Stomach (tissue), 9 donors: ENCODE data around the gene WHRN. TPM values are rescaled to one million over a fixed set of nuclear protein-coding genes. Genes with fewer than 3 reads are reported as not detected.

Experiments used
- DNase-seq, 2 donors: peaks; one replicate each; pipeline versions ENCODE4 v3.0.0 to v3.0.0-alpha.2; 2013 to 2019
- H3K27ac ChIP-seq, 5 donors: fragments of 200-600 bp in 4 of 5; sonication (generic) in 4 of 5; one replicate each; pipeline ENCODE4 v1.5.1; 2013 to 2019; ENCODE audit warnings: mild to moderate bottlenecking in 1 of 5, moderate library complexity in 1 of 5
- H3K27me3 ChIP-seq, 3 donors: fragments of 200-600 bp; sonication (generic); one replicate each; pipeline ENCODE4 v1.5.1; 2017 to 2019; ENCODE audit warnings: mixed run types in 1 of 3
- H3K36me3 ChIP-seq, 4 donors: fragments of 200-600 bp; sonication (generic); 1 replicate in 3 of 4; 2 replicates in 1 of 4; pipeline ENCODE4 v1.5.1; 2016 to 2019
- H3K4me1 ChIP-seq, 4 donors: fragments of 200-600 bp; sonication (generic); one replicate each; pipeline ENCODE4 v1.5.1; 2016 to 2019
- H3K4me3 ChIP-seq, 4 donors: fragments of 200-600 bp; sonication (generic) in 3 of 4; one replicate each; pipeline ENCODE4 v1.5.1; 2016 to 2019; ENCODE audit warnings: mild to moderate bottlenecking in 1 of 4
- H3K9me3 ChIP-seq, 4 donors: fragments of 200-600 bp; sonication (generic); one replicate each; pipeline ENCODE4 v1.5.1; 2016 to 2019
- CTCF ChIP-seq, 7 experiments: fragments of 450-650 bp in 4 of 7; fragments of 200-600 bp in 3 of 7; sonication (generic) in 3 of 7; IDR thresholded peaks; one replicate each; pipeline ENCODE4 v1.5.1; 2016 to 2019; ENCODE audit warnings: antibody characterized with exemption in 7 of 7, control low read depth in 2 of 7, mild to moderate bottlenecking in 1 of 7
- EP300 ChIP-seq: sonication (generic); formaldehyde crosslinking; IDR thresholded peaks from one replicate; pipeline ENCODE4 v1.6.1; 2017; ENCODE audit warnings: antibody characterized with exemption
- POLR2A ChIP-seq, 4 donors: fragments of 450-650 bp; IDR thresholded peaks; one replicate each; pipeline ENCODE4 v1.6.1; 2016; ENCODE audit warnings: antibody characterized with exemption in 4 of 4, control low read depth in 2 of 4, mild to moderate bottlenecking in 1 of 4, moderate library complexity in 1 of 4
- POLR2AphosphoS5 ChIP-seq, 3 donors: sonication (generic); formaldehyde crosslinking; IDR thresholded peaks; one replicate each; pipeline ENCODE4 v1.6.1; 2016; ENCODE audit warnings: antibody characterized with exemption in 3 of 3
- WGBS, 5 donors: extraction: QIAGEN DNeasy Blood & Tissue Kit in 3 of 5; methylation state at CpG; one replicate each; pipeline versions ENCODE4 v1.1.5 to v1.1.7; 2013 to 2018; 5-methylcytosine and 5-hydroxymethylcytosine counted together
- intact Hi-C: fragments of 100-400 bp; cut with DNase I; formaldehyde crosslinking; loops from one replicate; pipeline ENCODE4 v1.15.1; 2023; ENCODE audit warnings: low total_unique reads
- polyA plus RNA-seq, 3 donors: library from polyadenylated mRNA; stranded (reverse); fragments of 200-250 nt; gene quantifications; one replicate each; pipeline ENCODE4 v1.2.3, GENCODE V29; 2013
- total RNA-seq, 5 donors: library from RNA; depleted of rRNA; stranded (reverse); fragments of >200 nt; gene quantifications; one replicate each; pipeline versions ENCODE4 v1.1.0 to v1.2.3, GENCODE V29; 2014 to 2016
- donor health status: healthy with polysubstance abuse.
- donor health status: Bipolar disorder and iron deficiency.
- donor health status: healthy.

WHRN gene
- total and polyA plus RNA-seq, 8 donors, result 2.3 to 70.1 (median 4.8) TPM

DNA sequence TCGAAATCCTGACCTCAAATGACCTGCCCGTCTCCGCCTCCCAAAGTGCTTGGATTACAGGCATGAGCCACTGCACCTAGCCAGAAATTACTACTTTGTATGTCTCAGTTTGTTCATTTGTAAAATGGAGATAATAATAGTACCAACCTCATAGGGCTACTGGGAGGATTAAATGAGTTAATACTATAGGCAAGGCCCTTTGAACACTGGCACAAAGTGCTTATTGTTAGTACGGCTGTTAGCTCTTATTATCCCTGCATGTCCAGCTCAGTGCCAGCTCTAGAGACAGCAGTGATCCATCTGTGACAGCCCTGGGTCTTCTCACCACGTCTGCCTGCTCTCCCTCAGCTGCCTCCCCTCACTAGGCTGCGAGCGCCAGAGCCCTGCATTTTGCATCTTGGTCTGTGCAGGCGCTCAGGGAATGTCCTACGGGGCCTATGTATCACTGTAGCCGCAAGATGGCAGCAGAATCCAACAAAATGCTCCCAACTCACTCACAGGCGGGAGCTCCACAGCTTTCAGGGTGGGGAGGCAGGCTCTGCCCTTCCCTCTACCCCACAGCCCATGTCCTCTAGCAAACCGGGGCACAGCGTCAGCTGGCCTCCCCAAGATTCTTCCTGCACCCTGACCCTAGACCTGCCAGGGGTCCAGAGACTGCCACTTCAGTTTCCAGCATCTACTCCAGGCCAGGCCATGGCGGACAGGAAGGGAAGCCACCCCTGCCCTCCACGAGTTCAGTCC, 99.8 kb downstream of the WHRN start:
- H3K4me1 ChIP-seq, result peaks cover 0 to 8% (median 3%) of the 10 kb centered on the region in 4 donors
- TF ChIP-seq POLR2A (IDR thresholded peaks at IDR 0.05) (no peak), CTCF (IDR thresholded peaks at IDR 0.05) (peak in 5 of 7 experiments; percentile 55 to 80 (median 75)), EP300 (no peak), POLR2AphosphoS5 (IDR thresholded peaks at IDR 0.05) (peak in 1 of 3 donors; percentile 36)
- H3K27me3 ChIP-seq, result no peaks in the 10 kb centered on the region
- intact Hi-C loops, result loop anchor here (5.0 kb wide), 1 partner anchor 247 kb away; no protein-coding TSS in a partner anchor
- DNase-seq, result peak; percentile 81 to 94
- no peak overlapping the region for H3K27ac ChIP-seq
- WGBS, 5 donors, result 24 to 31% (median 24%) methylated on average over 14 to 15 of the region's 15 CpGs
- H3K4me3 ChIP-seq, result no peak overlapping the region
- no peaks in the 10 kb centered on the region for H3K9me3 ChIP-seq
- H3K36me3 ChIP-seq, result peaks cover 0 to 45% (median 13%) of the 10 kb centered on the region in 4 donors

- intact Hi-C loops, result no loop called here
- Histone ChIP-seq H3K27me3 (no peaks in the 10 kb centered on the region), H3K36me3 (peaks cover 0 to 45% (median 13%) of the 10 kb centered on the region in 4 donors), H3K4me3 (no peak overlapping the region), H3K27ac (no peak overlapping the region), H3K4me1 (peaks cover 0 to 8% (median 3%) of the 10 kb centered on the region in 4 donors), H3K9me3 (no peaks in the 10 kb centered on the region)
- TF ChIP-seq EP300, result no peak
- no peak for TF ChIP-seq CTCF (IDR thresholded peaks at IDR 0.05)
- no peak for TF ChIP-seq POLR2A (IDR thresholded peaks at IDR 0.05)
- no peak for TF ChIP-seq POLR2AphosphoS5 (IDR thresholded peaks at IDR 0.05)
- no peak for DNase-seq
- WGBS, 5 donors, result 74 to 94% (median 89%) methylated on average over 2 of the region's 2 CpGs
Measured at GRCh38 chr9:114404531-114404930, 100.7 kb downstream of the WHRN start.

DNA sequence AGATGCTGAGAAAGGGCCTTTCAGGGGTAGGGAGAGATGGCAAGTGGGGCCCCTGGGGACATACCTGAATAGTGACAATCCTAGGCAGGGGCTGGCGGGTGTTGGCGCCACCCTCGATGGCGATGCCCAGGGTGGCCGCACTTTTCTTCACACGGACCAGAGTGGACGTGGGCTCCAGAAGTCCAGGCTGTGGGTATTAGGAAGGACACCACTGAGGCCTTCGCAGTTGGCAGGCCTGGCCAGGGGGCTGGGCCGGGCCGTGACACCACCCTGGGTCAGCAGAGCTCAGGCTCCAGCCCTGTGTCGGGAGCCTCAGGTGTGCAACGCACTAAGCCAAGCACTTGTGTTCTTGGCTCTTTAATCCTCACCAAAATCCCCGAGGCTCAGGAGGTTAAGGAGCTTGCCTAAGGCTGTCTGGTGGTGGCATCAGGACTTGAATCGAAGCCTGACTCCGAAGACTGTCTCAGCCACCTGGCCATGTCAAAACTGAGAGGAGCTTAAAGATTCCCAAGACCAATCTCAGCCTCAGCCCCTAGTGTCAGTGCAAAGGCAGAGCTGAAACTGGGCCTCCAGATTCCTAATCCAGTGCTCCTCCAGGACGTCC, 102.0 kb downstream of the WHRN start:
- H3K36me3 ChIP-seq, result peaks cover 0 to 45% (median 13%) of the 10 kb centered on the region in 4 donors
- H3K4me1 ChIP-seq, result peaks cover 0 to 14% (median 7%) of the 10 kb centered on the region in 4 donors
- H3K27ac ChIP-seq, result no peak overlapping the region
- intact Hi-C loops, result no loop called here
- DNase-seq, result no peak
- WGBS, 5 donors, result 88 to 100% (median 92%) methylated on average over 6 to 16 of the region's 16 CpGs
- H3K27me3 ChIP-seq, result no peaks in the 10 kb centered on the region
- H3K4me3 ChIP-seq, result no peak overlapping the region
- H3K9me3 ChIP-seq, result no peaks in the 10 kb centered on the region
- no peak for TF ChIP-seq POLR2A (IDR thresholded peaks at IDR 0.05)
- no peak for TF ChIP-seq CTCF (IDR thresholded peaks at IDR 0.05)
- TF ChIP-seq EP300, result no peak
- no peak for TF ChIP-seq POLR2AphosphoS5 (IDR thresholded peaks at IDR 0.05)

- Histone ChIP-seq H3K4me1 (peaks cover 0 to 27% (median 23%) of the 10 kb centered on the region in 4 donors), H3K36me3 (peaks cover 0 to 31% (median 10%) of the 10 kb centered on the region in 4 donors), H3K27me3 (no peaks in the 10 kb centered on the region), H3K27ac (no peak overlapping the region), H3K9me3 (no peaks in the 10 kb centered on the region), H3K4me3 (no peak overlapping the region)
- intact Hi-C loops, result no loop called here
- no peak for TF ChIP-seq POLR2AphosphoS5 (IDR thresholded peaks at IDR 0.05)
- no peak for TF ChIP-seq CTCF (IDR thresholded peaks at IDR 0.05)
- no peak for TF ChIP-seq EP300
- no peak for TF ChIP-seq POLR2A (IDR thresholded peaks at IDR 0.05)
- no peak for DNase-seq
- WGBS, 5 donors, result 66 to 77% (median 70%) methylated on average over 7 of the region's 7 CpGs
Measured at GRCh38 chr9:114401344-114401743, 103.9 kb downstream of the WHRN start.
